ENCODE results near the gene SSH2.
"Not testable (repeated sequence)": the region's sequence is repeated elsewhere in the genome, so short reads cannot be mapped to it uniquely, and the experiment has no call there.

SSH2 gene

GRCh38 chr17:29726715-29727252 lies 203.2 kb downstream of the SSH2 start:
- no peak for DNase-seq

DNA sequence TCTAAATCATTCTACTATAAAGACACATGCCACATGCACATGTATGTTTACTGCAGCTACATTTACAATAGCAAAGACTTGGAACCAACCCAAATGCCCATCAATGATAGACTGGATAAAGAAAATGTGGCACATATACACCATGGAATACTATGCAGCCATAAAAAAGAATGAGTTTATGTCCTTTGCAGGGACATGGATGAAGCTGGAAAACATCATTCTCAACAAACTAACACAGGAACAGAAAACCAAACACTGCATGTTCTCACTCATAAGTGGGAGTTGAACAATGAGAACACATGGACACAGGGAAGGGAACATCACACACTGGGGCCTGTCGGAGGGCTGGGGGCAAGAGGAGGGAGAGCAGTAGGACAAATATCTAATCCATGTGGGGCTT lies 204.6 kb downstream of the SSH2 start:
- not testable (repeated sequence) for DNase-seq

- DNase-seq = no peak
These were observed 206.6 kb downstream of the SSH2 start for GRCh38 chr17:29723278-29724047.

DNA sequence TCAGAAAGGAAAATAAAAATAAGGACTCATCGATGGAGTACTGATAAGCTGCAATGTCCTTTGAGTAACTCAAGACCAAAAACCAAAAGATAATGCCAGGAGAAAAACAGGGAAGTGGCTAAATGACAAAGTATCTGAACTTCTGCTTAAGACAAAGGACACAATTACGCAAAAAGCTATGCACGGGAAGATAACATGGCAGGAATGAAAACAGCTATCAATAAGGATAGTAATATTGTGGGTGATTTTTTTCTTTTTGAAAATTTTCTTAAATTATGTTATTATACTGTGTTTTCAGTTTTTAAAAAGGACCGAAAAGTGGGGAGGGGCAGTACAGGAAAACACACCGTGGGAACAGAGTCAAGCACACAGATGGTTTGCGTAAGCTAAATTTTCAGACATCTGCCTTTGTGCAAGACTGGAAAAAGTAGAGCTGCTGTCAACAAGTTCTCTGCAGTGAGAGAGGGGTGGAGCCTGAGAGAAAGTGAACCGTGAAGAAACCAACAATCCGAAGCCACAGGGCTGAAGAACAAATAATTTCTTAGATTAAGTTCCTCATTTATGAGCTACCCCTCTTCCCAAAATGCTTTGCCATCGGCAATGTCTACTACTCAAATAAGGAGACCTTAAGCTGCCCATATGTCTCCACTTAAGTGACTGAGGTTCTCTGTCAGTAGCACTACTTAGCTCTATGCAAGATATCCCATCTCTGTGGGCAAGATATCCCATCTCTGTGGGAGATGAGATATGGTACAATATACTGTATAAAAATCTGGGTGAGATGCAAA lies 207.4 kb downstream of the SSH2 start:
- no peak for DNase-seq

DNA sequence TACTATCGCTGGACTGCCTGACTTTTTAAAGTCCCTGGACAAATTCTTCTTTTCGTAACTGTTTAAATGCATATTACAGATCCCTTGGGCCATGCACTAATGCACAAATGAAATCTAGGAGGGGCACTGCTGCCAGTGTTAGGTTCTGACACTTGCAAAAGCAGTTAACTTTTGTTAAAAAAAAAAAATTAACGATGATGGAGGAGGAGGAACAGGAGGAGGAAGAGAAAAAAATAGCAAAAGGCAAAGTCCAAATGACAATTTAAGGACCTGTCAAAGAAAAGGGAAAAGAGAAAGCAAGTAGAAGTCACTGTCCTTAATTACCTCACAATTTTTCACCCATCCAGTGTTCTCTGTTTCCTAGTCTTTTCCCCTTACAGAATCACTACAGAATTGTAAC lies 209.5 kb downstream of the SSH2 start:
- no peak for DNase-seq

DNA sequence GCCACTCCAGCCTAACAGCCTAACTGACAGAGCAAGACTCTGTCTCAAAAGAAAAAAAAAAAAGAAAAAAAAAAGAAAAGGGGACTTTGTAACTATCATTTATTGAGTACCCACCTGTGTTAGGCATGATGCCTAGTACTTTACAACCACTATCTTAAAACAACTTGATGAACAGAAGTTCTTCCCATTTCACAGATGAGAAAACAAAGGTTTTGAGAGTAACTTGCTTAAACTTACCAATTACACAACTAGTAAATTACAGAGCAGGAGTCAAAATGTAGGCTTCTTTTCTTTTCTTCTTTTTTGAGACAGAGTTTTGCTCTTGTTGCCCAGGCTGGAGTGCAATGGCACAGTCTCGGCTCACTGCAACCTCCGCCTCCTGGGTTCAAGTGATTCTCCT lies 210.6 kb downstream of the SSH2 start:
- no peak for DNase-seq

DNA sequence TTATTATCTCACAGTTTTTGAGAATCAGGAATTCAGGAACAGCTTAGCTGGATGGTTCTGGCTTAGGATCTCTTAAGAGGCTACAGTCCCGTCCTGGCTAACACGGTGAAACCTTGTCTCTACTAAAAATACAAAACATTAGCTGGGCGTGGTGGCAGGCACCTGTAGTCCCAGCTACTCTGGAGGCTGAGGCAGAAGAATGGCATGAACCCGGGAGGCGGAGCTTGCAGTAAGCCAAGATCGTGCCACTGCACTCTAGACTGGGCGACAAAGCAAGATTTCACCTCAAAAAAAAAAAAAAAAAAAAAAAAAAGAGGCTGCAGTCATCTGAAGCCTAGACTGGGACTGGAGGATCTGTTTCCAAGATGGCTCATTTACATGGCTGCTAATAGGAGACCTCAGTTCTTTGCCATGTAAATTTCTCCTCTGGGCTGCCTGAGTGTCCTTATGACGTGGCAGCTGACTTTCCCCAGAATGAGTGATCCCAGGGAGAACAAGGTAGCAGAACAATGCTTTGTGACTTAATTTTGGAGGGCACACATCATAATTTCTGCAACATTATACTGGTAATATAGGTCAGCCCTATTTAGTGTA lies 211.5 kb downstream of the SSH2 start:
- no peak for DNase-seq

GRCh38 chr17:29717817-29718216 lies 212.2 kb downstream of the SSH2 start:
- DNase-seq = no peak

DNA sequence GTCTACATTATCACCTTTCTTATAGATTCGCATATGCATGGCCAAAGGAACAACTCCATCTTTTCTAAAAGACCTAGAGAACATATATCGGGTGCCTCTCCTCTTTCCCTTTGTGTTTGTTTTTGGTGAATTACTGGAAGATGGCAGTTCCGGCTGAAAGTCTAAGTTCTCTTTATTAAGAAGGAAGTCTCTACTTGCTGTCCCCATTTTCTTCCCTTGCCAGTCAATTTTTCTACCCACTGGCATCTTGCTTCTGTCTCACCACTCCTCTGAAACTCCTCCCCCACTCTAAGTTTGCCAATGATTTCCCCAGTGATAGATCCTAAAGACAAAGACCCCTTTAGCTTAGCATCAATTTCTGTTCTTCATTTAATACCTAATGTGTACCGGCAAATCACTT lies 213.5 kb downstream of the SSH2 start:
- no peak for DNase-seq

DNA sequence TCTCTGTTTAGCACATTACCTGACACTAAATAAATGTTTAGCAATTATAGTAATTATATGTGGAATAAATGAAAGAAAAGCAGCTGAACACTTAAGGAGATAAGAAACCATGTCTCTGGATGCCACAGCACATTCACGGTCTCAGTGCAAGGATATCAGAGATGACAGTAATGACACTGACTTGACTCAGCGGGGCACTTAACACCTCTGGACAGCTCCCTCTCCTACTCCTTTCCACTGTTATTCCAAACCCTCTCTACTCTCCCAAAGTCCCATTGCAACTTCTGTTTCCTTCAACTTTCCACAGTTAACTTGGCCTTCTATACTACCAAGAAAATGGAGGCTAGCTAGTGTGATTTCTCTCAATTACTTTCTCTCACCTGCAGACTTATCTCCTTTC lies 214.3 kb downstream of the SSH2 start:
- DNase-seq = no peak

DNA sequence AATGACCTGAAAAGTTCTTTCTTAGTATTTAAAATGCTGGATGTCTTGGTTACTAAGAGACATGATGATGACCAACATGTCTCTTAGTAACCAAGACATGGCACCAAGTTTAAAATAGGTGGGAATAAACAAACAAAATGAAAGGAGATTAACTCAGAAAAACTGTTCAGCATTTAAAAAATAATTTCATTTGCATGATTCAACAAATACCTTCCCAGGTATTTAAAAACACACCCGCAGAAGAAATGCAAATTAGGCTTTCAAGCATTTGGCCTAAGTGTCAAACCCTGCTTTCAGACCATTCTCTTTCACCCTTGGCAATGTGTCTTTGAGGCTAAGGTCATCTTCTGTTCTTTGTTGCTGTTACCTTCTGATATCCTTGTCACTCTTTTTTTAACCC lies 215.9 kb downstream of the SSH2 start:
- no peak for DNase-seq

DNA sequence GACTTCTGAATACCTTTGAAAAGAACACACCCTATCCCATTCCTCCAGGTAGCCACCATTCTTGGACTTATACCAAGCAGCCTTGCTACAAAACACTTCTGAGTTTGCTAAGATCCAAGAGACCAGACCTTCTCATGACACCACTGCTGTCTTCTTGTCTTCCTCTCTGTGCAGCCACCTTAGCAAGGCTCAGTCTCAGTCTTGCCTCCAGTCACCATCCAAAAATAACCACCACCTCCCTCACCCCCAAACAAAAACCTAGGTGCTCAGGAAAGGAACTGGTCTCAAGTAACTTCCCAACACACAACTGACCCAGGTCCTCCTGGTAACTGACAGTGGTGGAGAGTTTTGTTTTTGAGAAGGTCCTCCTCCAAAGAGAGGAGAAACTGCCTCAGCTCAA lies 216.4 kb downstream of the SSH2 start:
- DNase-seq = no peak

DNA sequence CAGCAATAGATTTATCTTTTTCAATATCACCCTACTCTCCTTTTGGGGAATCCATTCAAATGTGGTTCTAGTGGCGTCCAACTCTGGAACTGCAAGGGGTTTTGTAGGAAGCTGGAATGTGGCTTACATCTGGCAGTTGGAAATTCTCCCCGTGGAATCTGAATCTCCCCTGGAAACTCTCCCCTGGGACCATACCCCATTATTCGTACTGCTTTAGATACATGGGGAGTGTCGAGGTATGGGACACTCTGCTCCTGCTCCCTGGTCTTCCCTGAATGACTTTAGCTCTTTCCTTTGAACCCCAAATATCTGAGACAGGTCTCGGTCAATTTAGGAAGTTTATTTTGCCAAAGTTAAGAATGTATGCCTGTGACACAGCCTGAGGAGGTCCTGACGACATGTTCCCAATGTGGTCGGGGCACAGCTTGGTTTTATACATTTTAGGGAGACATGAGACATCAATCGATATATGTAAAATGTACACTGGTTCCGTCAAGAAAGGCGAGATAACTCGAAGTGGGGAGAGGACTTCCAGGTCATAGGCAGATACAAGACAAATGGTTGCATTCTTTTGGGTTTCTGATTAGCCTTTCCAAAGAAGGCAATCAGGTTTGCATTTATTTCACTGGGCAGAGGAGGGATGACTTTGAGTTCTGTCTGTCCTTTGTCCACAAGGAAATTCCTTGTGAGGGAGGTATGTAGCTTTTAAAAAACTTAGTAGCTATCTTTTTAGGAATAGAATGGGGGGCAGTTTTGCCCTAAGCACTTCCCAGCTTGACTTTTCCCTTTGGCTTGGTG lies 218.2 kb downstream of the SSH2 start:
- no peak for DNase-seq

DNA sequence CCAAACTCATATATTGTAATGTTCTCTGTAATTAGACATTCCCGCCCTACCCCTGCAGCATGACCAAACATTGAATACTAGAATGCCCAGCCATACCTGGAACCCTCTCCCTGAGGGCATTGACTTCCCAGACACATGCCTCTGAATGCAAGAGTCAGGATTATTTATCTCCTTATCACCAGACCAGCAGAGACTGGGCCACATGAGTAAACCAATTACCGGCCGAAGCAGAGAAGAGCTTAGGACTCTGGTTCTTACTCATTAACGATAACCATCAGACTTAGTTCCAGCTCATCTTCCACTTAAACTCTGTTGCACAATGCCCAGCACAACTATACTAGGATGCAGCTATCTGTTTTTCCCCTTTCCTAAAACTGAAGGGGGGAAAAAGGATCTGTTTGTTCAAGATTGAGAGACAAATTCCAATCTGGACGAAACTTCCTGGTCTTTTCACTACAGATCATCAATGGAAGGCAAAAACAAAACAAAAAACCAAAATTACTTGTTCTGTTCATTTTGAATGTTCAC lies 219.1 kb downstream of the SSH2 start:
- no peak for DNase-seq

- DNase-seq = no peak
These were observed 219.5 kb downstream of the SSH2 start for GRCh38 chr17:29710520-29710884.

DNA sequence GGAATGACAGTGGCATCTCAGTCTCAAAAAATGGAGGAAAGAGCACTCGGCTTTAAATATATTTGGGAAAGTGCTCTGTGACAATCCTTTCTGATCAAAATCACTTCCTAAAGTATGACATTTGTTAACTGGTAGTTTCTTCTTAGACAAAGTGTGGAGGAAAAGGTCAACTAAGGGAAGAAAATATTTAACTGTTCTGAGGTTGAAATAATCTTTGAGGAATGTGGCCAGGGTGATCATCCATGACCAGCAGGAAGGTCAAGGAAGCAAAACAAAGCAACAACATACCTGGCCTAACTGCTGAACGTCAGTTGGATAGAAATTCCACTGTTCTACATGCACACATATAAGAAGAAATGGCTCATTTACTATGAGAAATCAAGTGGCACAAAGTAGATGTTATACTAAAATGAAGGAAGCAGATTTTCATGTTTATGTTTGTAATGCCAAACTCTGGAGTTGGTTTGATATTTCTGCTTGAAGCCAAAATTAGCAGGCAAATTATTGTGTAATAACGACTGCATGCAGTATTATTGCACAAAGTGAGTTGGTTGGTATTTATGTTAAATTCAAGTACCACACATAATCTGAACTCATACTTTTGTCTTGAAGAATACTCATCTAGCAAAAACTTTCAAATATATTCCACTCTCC lies 220.0 kb downstream of the SSH2 start:
- no peak for DNase-seq

DNA sequence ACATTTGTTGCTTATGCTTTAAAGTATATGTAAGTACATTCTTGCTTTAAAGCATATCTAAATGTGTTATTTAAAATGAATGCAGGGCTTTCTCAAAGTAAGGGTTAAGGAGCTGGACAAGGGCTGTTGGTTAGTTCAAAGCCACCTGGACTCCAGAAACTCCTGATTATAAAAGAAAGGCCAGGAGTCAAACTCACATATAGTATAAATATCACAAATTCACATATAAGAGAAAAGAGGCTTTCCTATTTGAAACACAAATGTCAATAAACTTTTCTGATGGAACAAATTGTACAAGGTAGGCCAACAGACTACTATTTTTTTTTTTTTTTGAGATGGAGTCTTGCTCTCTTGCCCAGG lies 222.8 kb downstream of the SSH2 start:
- DNase-seq = no peak

DNA sequence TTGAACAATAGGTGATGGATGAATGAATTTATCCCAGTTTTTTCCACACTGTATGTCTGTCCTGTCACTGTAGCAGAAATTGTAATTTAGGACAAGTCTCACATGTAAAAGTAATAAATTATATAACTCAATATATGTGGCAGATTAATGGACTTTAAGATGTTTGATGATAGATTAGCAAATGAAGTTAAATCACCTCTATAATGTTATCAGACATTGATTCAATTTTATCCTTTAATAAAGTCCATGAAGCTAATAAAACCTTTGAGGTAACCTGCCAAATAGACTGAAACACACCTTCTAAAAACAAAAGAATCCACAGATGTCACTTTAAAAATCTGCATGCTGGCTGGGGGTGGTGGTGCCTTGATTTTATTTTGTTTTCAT lies 224.0 kb downstream of the SSH2 start:
- no peak for DNase-seq

- DNase-seq = no peak
These were observed 224.6 kb downstream of the SSH2 start for GRCh38 chr17:29705386-29705785.

DNA sequence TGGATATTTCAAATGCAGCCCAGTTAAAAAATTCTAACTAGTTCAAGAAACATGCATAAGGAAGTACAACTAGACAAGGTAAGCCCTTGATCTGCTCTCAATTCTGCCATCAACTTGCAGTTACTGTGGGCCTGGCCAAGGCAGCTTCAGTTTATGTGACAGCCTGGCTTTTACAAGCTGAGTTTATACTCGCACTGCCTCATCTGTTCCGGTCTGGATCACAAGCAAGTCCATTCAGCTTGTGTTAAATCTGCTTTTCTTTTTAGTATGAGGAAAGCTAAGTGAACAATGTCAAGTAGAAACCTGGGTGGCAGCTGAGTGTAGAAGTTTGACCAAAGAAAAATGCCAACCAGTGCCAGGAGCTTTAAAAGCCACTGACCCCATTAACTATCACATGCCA lies 230.7 kb downstream of the SSH2 start:
- DNase-seq = no peak

- no peak for DNase-seq
These were observed 231.2 kb downstream of the SSH2 start for GRCh38 chr17:29698837-29699236.

DNA sequence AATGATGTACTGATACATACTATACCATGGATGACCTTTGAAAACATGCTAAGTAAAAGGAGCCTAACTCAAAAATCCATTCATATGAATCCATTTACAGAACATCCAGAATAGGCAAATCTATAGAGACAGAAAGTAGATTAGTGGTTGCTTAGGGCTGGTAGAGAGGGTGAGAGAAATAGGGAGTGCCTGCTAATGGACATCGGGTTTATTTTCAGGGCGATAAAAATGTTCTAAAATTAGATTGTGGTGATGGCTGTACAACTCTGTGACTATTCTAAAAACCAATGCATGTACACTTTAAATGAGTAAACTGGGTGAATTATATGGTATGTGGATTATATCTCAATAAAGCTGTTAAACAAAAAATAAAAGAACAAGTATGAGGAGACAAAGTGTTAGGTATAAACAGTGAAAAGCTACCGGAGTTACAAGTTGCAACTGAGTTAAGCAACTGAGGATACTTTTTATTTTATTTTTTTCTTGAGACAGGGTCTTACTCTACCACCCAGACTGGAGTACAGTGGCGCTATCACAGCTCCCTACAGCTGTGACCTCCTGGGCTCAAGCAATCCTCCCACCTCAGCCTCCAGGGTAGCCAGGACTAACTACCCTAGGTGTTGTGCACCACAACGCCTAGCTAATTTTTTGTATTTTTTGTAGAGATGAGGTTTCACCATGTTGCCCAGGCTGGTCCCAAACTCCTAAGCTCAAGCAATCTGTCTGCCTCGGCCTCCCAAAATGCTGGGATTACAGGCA lies 231.8 kb downstream of the SSH2 start:
- no peak for DNase-seq
